ENCODE results near the gene ARHGAP5.

- TF ChIP-seq POLR2A (IDR thresholded peaks at IDR 0.05) (no peak), CTCF (IDR thresholded peaks at IDR 0.05) (no peak)
Measured at GRCh38 chr14:32044454-32044853, 32.6 kb upstream of the ARHGAP5 start.

All from ovary (tissue), 3 donors.